OCI-LY7 (cell line): ENCODE measurements around the gene SLC1A3. TPM values are rescaled to one million over a fixed set of nuclear protein-coding genes. Genes with fewer than 3 reads are reported as not detected.

Experiments used
- BruUV-seq: library from RNA; stranded (reverse); fragments of 400-500 nt; replicated peaks from 2 replicates; lab custom pipeline; 2021; lab: Mats Ljungman, UMichigan
- CTCF ChIA-PET: fragments of 300-600 bp; sonication (Branson Sonifier 250); formaldehyde crosslinking; loops from one replicate; lab custom pipeline; 2022; ENCODE audit warnings: antibody characterized with exemption; ENCODE audit not compliant: unreplicated experiment; lab: Charles Lee
- POLR2A ChIA-PET: fragments of 300-600 bp; sonication (Branson Sonifier 250); formaldehyde crosslinking; loops from one replicate; lab custom pipeline; 2022; ENCODE audit warnings: antibody characterized with exemption; lab: Charles Lee
- DNase-seq: peaks from one replicate; pipeline ENCODE4 v3.0.0-alpha.2; 2015; ENCODE audit warnings: low spot score
- H2AFZ ChIP-seq: fragments of 200-600 bp; sonication (generic), shearing (Covaris generic); 2 replicates; pipeline ENCODE4 v1.6.1; 2014; ENCODE audit warnings: mild to moderate bottlenecking, antibody characterized with exemption, low read length, moderate library complexity
- H3K27ac ChIP-seq: fragments of 200-600 bp; sonication (generic); 2 replicates; pipeline ENCODE4 v1.5.1; 2014; ENCODE audit warnings: mixed run types, low read depth, mild to moderate bottlenecking, moderate library complexity, low read length, inconsistent platforms; ENCODE audit not compliant: poor library complexity, severe bottlenecking
- H3K36me3 ChIP-seq: fragments of 200-600 bp; sonication (generic); 2 replicates; pipeline ENCODE4 v1.6.1; 2014; ENCODE audit warnings: mild to moderate bottlenecking, antibody characterized with exemption, low read length, moderate library complexity, mixed read lengths; ENCODE audit not compliant: insufficient read depth
- H3K4me1 ChIP-seq: fragments of 200-600 bp; sonication (generic); 2 replicates; pipeline ENCODE4 v1.5.1; 2014; ENCODE audit warnings: mild to moderate bottlenecking, low read length; ENCODE audit not compliant: insufficient read depth, poor library complexity, severe bottlenecking
- H3K4me2 ChIP-seq: fragments of 200-600 bp; sonication (generic); 2 replicates; pipeline ENCODE4 v1.6.1; 2014; ENCODE audit warnings: mild to moderate bottlenecking, low read length
- H3K4me3 ChIP-seq: fragments of 200-600 bp; sonication (generic); 2 replicates; pipeline ENCODE4 v1.5.1; 2014; ENCODE audit warnings: mild to moderate bottlenecking, low read depth, low read length; ENCODE audit not compliant: poor library complexity, severe bottlenecking
- H3K79me2 ChIP-seq: fragments of 200-600 bp; sonication (generic); 2 replicates; pipeline ENCODE4 v1.6.1; 2016; ENCODE audit warnings: low read depth, mild to moderate bottlenecking, low read length, moderate library complexity, mixed read lengths; ENCODE audit not compliant: insufficient read depth
- H3K9me2 ChIP-seq: fragments of 200-600 bp; sonication (generic); 2 replicates; pipeline ENCODE4 v1.6.1; 2016; ENCODE audit warnings: mild to moderate bottlenecking, low read length, mixed read lengths; ENCODE audit not compliant: insufficient read depth
- H3K9me3 ChIP-seq: fragments of 200-600 bp; sonication (generic); 2 replicates; pipeline ENCODE4 v1.6.1; 2014; ENCODE audit warnings: mild to moderate bottlenecking, mixed run types, low read length, mixed read lengths
- H4K20me1 ChIP-seq: fragments of 200-600 bp; sonication (generic); 2 replicates; pipeline ENCODE4 v1.6.1; 2014; ENCODE audit warnings: mild to moderate bottlenecking, antibody characterized with exemption, low read length, moderate library complexity, mixed read lengths; ENCODE audit not compliant: insufficient read depth
- EZH2phosphoT487 ChIP-seq: fragments of 200-600 bp; sonication (generic); IDR thresholded peaks from 2 replicates; pipeline ENCODE4 v1.6.1; 2018; ENCODE audit warnings: low read depth, borderline replicate concordance, mild to moderate bottlenecking, mixed run types, antibody characterized with exemption, low read length, moderate library complexity, mixed read lengths
- intact Hi-C: fragments of 100-400 bp; cut with micrococcal nuclease; formaldehyde crosslinking; loops from one replicate; pipeline ENCODE4 v1.10.0; 2022; ENCODE audit not compliant: unreplicated experiment
- total RNA-seq, 2 experiments: library from RNA; depleted of rRNA in 1 of 2; stranded (reverse); fragments of >200 nt in 1 of 2; shearing (Covaris generic) in 1 of 2; gene quantifications; 2 replicates each; pipeline ENCODE4 v1.2.3, GENCODE V29; 2014 to 2022
- TF ChIP-seq, protein P1 (sequence below): fragments of 200-600 bp; sonication (generic); conservative IDR thresholded peaks from 2 replicates; pipeline ENCODE4 v1.5.1; 2014; ENCODE audit warnings: mild to moderate bottlenecking, antibody characterized with exemption, low read length, moderate library complexity, mixed read lengths

The SLC1A3 gene
- total RNA-seq, 2 experiments from 2014 or later = not detected

DNA sequence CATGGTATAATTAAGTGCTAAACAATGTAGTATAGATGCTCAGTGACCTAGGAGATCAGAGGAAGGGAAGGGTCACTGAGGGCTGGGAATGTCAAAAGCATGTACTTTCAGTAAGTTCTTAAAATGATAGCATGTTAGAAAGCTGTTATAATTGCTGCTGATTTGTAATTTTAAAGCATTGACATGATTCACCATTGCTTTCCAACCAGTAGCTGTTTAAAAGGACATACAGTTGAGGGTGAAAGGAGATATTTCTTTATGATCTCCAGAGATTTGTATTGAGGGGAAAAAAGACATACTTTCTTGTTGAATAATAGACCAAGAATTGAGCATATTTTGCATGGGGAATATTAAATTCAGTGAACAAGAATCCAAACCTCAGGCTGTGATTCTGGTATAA lies 1.2 kb upstream of the SLC1A3 start:
- no peaks in the 10 kb centered on the region for H4K20me1 ChIP-seq
- ChIA-PET CTCF (no interaction called here), POLR2A (interaction anchor here (0.9 kb wide), 1 partner anchor 33 kb away, joined by 3 read pairs; no protein-coding TSS in a partner anchor)
- no peak overlapping the region for H3K4me3 ChIP-seq
- no peaks in the 10 kb centered on the region for H3K79me2 ChIP-seq
- H3K9me3 ChIP-seq = no peaks in the 10 kb centered on the region
- intact Hi-C loops = no loop called here
- no peak overlapping the region for H2AFZ ChIP-seq
- no peaks in the 10 kb centered on the region for H3K4me1 ChIP-seq
- H3K9me2 ChIP-seq = no peaks in the 10 kb centered on the region
- BruUV-seq = no TSS peak
- no peaks in the 10 kb centered on the region for H3K36me3 ChIP-seq
- no peak overlapping the region for H3K4me2 ChIP-seq
- no peak overlapping the region for H3K27ac ChIP-seq
- no peak for DNase-seq
- no peak for TF ChIP-seq EZH2phosphoT487
- TF ChIP-seq, protein P1, sequence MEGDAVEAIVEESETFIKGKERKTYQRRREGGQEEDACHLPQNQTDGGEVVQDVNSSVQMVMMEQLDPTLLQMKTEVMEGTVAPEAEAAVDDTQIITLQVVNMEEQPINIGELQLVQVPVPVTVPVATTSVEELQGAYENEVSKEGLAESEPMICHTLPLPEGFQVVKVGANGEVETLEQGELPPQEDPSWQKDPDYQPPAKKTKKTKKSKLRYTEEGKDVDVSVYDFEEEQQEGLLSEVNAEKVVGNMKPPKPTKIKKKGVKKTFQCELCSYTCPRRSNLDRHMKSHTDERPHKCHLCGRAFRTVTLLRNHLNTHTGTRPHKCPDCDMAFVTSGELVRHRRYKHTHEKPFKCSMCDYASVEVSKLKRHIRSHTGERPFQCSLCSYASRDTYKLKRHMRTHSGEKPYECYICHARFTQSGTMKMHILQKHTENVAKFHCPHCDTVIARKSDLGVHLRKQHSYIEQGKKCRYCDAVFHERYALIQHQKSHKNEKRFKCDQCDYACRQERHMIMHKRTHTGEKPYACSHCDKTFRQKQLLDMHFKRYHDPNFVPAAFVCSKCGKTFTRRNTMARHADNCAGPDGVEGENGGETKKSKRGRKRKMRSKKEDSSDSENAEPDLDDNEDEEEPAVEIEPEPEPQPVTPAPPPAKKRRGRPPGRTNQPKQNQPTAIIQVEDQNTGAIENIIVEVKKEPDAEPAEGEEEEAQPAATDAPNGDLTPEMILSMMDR = no peak

DNA sequence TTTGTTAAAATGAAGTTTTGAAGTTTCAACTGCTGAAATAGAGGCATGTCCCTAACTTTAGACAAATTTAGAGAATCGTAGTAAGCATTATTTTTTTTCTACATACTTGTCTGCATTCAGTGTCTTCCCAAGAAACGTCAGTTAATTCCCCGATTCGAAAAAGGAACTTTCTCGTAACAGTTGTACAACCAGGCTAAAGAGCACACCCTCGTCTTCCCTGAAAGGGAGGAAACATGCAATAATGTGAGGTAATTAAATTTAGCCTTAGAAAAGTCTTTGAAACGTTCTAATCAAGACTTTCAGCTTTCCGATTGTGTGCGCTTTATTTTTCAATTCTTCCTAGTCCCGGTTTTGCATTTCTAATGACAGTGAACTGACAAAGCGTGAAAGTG lies 374 bp upstream of the SLC1A3 start:
- Histone ChIP-seq H2AFZ (peak overlapping the region; percentile 62; the same call in 1 of the 2 replicates), H3K27ac (no peak overlapping the region), H3K4me3 (peak overlapping the region; percentile 26), H3K4me1 (no peaks in the 10 kb centered on the region), H3K4me2 (peak overlapping the region; percentile 58; the same call in 1 of the 2 replicates), H3K79me2 (no peaks in the 10 kb centered on the region), H3K36me3 (no peaks in the 10 kb centered on the region), H4K20me1 (no peaks in the 10 kb centered on the region), H3K9me3 (no peaks in the 10 kb centered on the region), H3K9me2 (no peaks in the 10 kb centered on the region)
- no TSS peak for BruUV-seq
- ChIA-PET POLR2A (no interaction called here), CTCF (no interaction called here)
- no peak for DNase-seq
- no peak for TF ChIP-seq EZH2phosphoT487
- TF ChIP-seq, protein P1 = no peak
- intact Hi-C loops = no loop called here

DNA sequence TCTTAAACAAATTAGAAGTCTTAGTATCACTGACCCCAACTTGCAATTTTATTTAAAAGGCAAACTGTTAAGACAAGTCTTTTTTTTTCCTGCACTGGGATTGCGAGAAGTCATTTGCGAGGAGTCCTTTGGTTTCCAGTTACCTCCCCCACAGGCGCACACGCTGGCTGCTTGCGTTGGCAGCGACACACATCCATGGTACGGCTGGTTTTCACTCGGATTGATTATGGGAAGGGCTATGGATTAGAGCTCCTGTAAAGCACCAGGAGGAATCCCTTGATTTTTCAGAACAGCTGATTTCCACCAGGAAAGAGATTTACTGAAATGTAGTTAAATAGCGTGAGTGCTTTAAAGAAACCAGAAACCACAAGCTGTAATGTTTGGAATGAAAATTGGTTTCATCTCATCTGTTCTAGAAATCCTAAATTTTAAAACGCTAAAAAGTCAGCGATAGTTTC lies 737 bp downstream of the SLC1A3 start:
- intact Hi-C loops = no loop called here
- no peak overlapping the region for H3K4me3 ChIP-seq

More for the DNA sequence above, 737 bp downstream of the SLC1A3 start:
- H3K9me3 ChIP-seq = no peaks in the 10 kb centered on the region
- no peaks in the 10 kb centered on the region for H3K36me3 ChIP-seq
- CTCF ChIA-PET = no interaction called here
- no peaks in the 10 kb centered on the region for H3K4me1 ChIP-seq
- no peaks in the 10 kb centered on the region for H4K20me1 ChIP-seq
- TF ChIP-seq, protein P1 = no peak
- no peak for TF ChIP-seq EZH2phosphoT487
- no peaks in the 10 kb centered on the region for H3K79me2 ChIP-seq
- no TSS peak for BruUV-seq
- no peak for DNase-seq
- POLR2A ChIA-PET = interaction anchor here (0.7 to 1.0 kb wide), 2 partner anchors 13 to 18 kb away, joined by 3 read pairs; no protein-coding TSS in a partner anchor
- H3K4me2 ChIP-seq = no peak overlapping the region
- no peaks in the 10 kb centered on the region for H3K9me2 ChIP-seq
- no peak overlapping the region for H3K27ac ChIP-seq
- H2AFZ ChIP-seq = no peak overlapping the region
